Trophoblast cell (in vitro differentiated cells and primary cell): ENCODE results near the gene SH3BP5.

Experiments used
- DNase-seq, 2 donors: peaks; one replicate each; pipeline ENCODE4 v3.0.0-alpha.2; 2016
- H2AFZ ChIP-seq: 2 replicates; pipeline ENCODE4 v1.6.1; 2013; ENCODE audit warnings: low read length, moderate library complexity, mild to moderate bottlenecking; ENCODE audit not compliant: insufficient read depth, poor library complexity
- H2AK5ac ChIP-seq: 2 replicates; pipeline ENCODE4 v1.6.1; 2013; ENCODE audit warnings: mild to moderate bottlenecking, low read length
- H2BK120ac ChIP-seq: 2 replicates; pipeline ENCODE4 v1.6.1; 2013; ENCODE audit warnings: low read length, mild to moderate bottlenecking, moderate library complexity; ENCODE audit not compliant: insufficient read depth, poor library complexity
- H2BK12ac ChIP-seq: 2 replicates; pipeline ENCODE4 v1.6.1; 2013; ENCODE audit warnings: mild to moderate bottlenecking, low read length, moderate library complexity
- H2BK5ac ChIP-seq: 2 replicates; pipeline ENCODE4 v1.6.1; 2013; ENCODE audit warnings: low read length, low read depth, moderate library complexity, mild to moderate bottlenecking; ENCODE audit not compliant: poor library complexity
- H3K14ac ChIP-seq: 2 replicates; pipeline ENCODE4 v1.6.1; 2013; ENCODE audit warnings: mild to moderate bottlenecking, low read length
- H3K18ac ChIP-seq: 2 replicates; pipeline ENCODE4 v1.6.1; 2013; ENCODE audit warnings: mild to moderate bottlenecking, low read length
- H3K23ac ChIP-seq: 2 replicates; pipeline ENCODE4 v1.6.1; 2013; ENCODE audit warnings: low read length
- H3K27ac ChIP-seq: 2 replicates; pipeline ENCODE4 v1.5.1; 2013; ENCODE audit warnings: low read depth, mild to moderate bottlenecking, inconsistent platforms, low read length, moderate library complexity
- H3K27me3 ChIP-seq: 2 replicates; pipeline ENCODE4 v1.6.1; 2013; ENCODE audit warnings: inconsistent platforms, mild to moderate bottlenecking, low read length, moderate library complexity; ENCODE audit not compliant: insufficient read depth
- H3K36me3 ChIP-seq, 2 experiments: 1 replicate in 1 of 2; 2 replicates in 1 of 2; pipeline ENCODE4 v1.6.1; 2013; ENCODE audit warnings: low read length in 2 of 2, mild to moderate bottlenecking in 2 of 2, moderate library complexity in 1 of 2; ENCODE audit not compliant: insufficient read depth in 2 of 2, control insufficient read depth in 1 of 2
- H3K4ac ChIP-seq: 2 replicates; pipeline ENCODE4 v1.6.1; 2013; ENCODE audit warnings: low read depth, mild to moderate bottlenecking, low read length, moderate library complexity
- H3K4me1 ChIP-seq, 2 experiments: 1 replicate in 1 of 2; 2 replicates in 1 of 2; pipeline ENCODE4 v1.6.1; 2013; ENCODE audit warnings: low read length in 2 of 2, mild to moderate bottlenecking in 2 of 2, moderate library complexity in 1 of 2; ENCODE audit not compliant: insufficient read depth in 2 of 2, control insufficient read depth in 1 of 2
- H3K4me2 ChIP-seq: 2 replicates; pipeline ENCODE4 v1.6.1; 2013; ENCODE audit warnings: inconsistent platforms, mild to moderate bottlenecking, low read length, moderate library complexity
- H3K4me3 ChIP-seq: 2 replicates; pipeline ENCODE4 v1.5.1; 2013; ENCODE audit warnings: mild to moderate bottlenecking, low read depth, low read length, inconsistent platforms
- H3K79me1 ChIP-seq: one replicate; pipeline ENCODE4 v1.6.1; 2013; ENCODE audit warnings: low read length
- H3K79me2 ChIP-seq: 2 replicates; pipeline ENCODE4 v1.6.1; 2013; ENCODE audit warnings: low read length, mild to moderate bottlenecking; ENCODE audit not compliant: control insufficient read depth, insufficient read depth, poor library complexity
- H3K9ac ChIP-seq: 2 replicates; pipeline ENCODE4 v1.6.1; 2013; ENCODE audit warnings: mild to moderate bottlenecking, low read length
- H3K9me3 ChIP-seq: 2 replicates; pipeline ENCODE4 v1.6.1; 2013; ENCODE audit warnings: low read depth, mild to moderate bottlenecking, control low read depth, inconsistent platforms, low read length; ENCODE audit not compliant: insufficient read depth
- H4K12ac ChIP-seq: 2 replicates; pipeline ENCODE4 v1.6.1; 2013; ENCODE audit warnings: low read depth, mild to moderate bottlenecking, low read length, moderate library complexity
- H4K8ac ChIP-seq: 2 replicates; pipeline ENCODE4 v1.6.1; 2013; ENCODE audit warnings: low read depth, mild to moderate bottlenecking, low read length, moderate library complexity
- H4K91ac ChIP-seq: one replicate; pipeline ENCODE4 v1.6.1; 2013; ENCODE audit warnings: low read depth, mild to moderate bottlenecking, low read length, moderate library complexity
- WGBS: extraction: QIAGEN DNeasy Blood & Tissue Kit; methylation state at CpG from one replicate; pipeline ENCODE4 v1.1.7; 2013; ENCODE audit warnings: missing lambda C conversion rate; ENCODE audit not compliant: insufficient read length, insufficient coverage; ENCODE audit errors: extremely low coverage; 5-methylcytosine and 5-hydroxymethylcytosine counted together

SH3BP5 gene

GRCh38 chr3:15218689-15219088 lies 113.7 kb downstream of the SH3BP5 start:
- Histone ChIP-seq H4K91ac (no peak overlapping the region), H3K4ac (no peak overlapping the region), H3K18ac (no peak overlapping the region), H3K4me2 (no peak overlapping the region), H3K79me1 (no peaks in the 10 kb centered on the region), H2BK120ac (no peak overlapping the region), H3K9ac (no peak overlapping the region), H2BK12ac (no peak overlapping the region), H3K14ac (no peak overlapping the region), H2BK5ac (no peak overlapping the region), H3K4me3 (no peak overlapping the region), H3K4me1 (no peaks in the 10 kb centered on the region), H3K9me3 (no peaks in the 10 kb centered on the region), H3K36me3 (peaks cover 14 to 30% of the 10 kb centered on the region in 2 experiments), H4K8ac (no peak overlapping the region), H3K79me2 (no peaks in the 10 kb centered on the region), H2AFZ (no peak overlapping the region), H3K27me3 (no peaks in the 10 kb centered on the region), H3K23ac (no peak overlapping the region), H4K12ac (no peak overlapping the region), H3K27ac (no peak overlapping the region), H2AK5ac (no peak overlapping the region)
- no peak for DNase-seq

- Histone ChIP-seq H3K4me1 (no peaks in the 10 kb centered on the region), H2AK5ac (no peak overlapping the region), H3K14ac (no peak overlapping the region), H2AFZ (no peak overlapping the region), H3K27ac (no peak overlapping the region), H2BK5ac (no peak overlapping the region), H4K8ac (no peak overlapping the region), H3K4me3 (no peak overlapping the region), H3K9me3 (no peaks in the 10 kb centered on the region), H2BK12ac (no peak overlapping the region), H2BK120ac (no peak overlapping the region), H3K18ac (no peak overlapping the region), H3K4me2 (no peak overlapping the region), H3K79me1 (no peaks in the 10 kb centered on the region), H4K12ac (no peak overlapping the region), H3K9ac (no peak overlapping the region), H3K23ac (no peak overlapping the region), H3K27me3 (no peaks in the 10 kb centered on the region), H3K4ac (no peak overlapping the region), H3K79me2 (no peaks in the 10 kb centered on the region), H3K36me3 (peaks cover 14 to 30% of the 10 kb centered on the region in 2 experiments), H4K91ac (no peak overlapping the region)
- DNase-seq = no peak
- WGBS = no CpG with 5 or more reads among the region's 2 CpGs
Observed at GRCh38 chr3:15217841-15218267, 114.5 kb downstream of the SH3BP5 start.

- no peak for DNase-seq
- Histone ChIP-seq H2AK5ac (no peak overlapping the region), H4K91ac (no peak overlapping the region), H3K79me2 (no peaks in the 10 kb centered on the region), H3K23ac (no peak overlapping the region), H3K14ac (no peak overlapping the region), H3K79me1 (no peaks in the 10 kb centered on the region), H3K4me1 (no peaks in the 10 kb centered on the region), H2BK12ac (no peak overlapping the region), H3K9me3 (no peaks in the 10 kb centered on the region), H3K4me2 (no peak overlapping the region), H3K27ac (no peak overlapping the region), H2BK120ac (no peak overlapping the region), H3K27me3 (no peaks in the 10 kb centered on the region), H3K4me3 (no peak overlapping the region), H3K36me3 (peaks cover 14 to 29% of the 10 kb centered on the region in 2 experiments), H4K12ac (no peak overlapping the region), H3K4ac (no peak overlapping the region), H2BK5ac (no peak overlapping the region), H3K9ac (no peak overlapping the region), H4K8ac (no peak overlapping the region), H3K18ac (no peak overlapping the region), H2AFZ (no peak overlapping the region)
- no CpG with 5 or more reads among the region's 4 CpGs for WGBS
Observed at GRCh38 chr3:15217011-15217671, 115.2 kb downstream of the SH3BP5 start.

DNA sequence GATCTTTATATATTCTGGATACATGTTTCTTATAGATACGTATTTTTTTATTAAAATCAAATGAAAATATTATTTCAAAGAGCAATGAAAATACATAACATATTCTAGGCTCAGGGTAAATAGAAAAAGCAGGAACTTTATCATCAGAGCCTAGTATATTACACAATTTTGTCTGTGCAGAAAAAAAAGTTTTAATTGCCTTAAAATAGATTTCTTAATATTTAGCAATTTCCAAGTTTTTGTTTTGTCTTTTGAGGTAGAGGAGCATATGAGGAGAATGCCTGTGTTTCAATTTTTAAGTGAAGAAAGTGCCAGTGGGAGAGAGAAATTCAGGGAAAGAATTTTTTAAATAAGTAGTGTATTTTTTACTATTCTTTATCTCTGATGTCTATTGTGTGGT lies 115.9 kb downstream of the SH3BP5 start:
- H2BK12ac ChIP-seq = no peak overlapping the region
- H4K12ac ChIP-seq = no peak overlapping the region

More for the DNA sequence above, 115.9 kb downstream of the SH3BP5 start:
- Histone ChIP-seq H3K18ac (no peak overlapping the region), H2AK5ac (no peak overlapping the region), H2BK120ac (no peak overlapping the region), H3K4ac (no peak overlapping the region), H3K23ac (no peak overlapping the region), H3K9me3 (no peaks in the 10 kb centered on the region), H3K79me1 (no peaks in the 10 kb centered on the region), H3K36me3 (peaks cover 13 to 24% of the 10 kb centered on the region in 2 experiments), H3K4me2 (no peak overlapping the region), H4K8ac (no peak overlapping the region), H3K4me3 (no peak overlapping the region), H3K9ac (no peak overlapping the region), H3K14ac (no peak overlapping the region), H3K79me2 (no peaks in the 10 kb centered on the region), H2AFZ (no peak overlapping the region), H3K27ac (no peak overlapping the region), H3K4me1 (no peaks in the 10 kb centered on the region), H3K27me3 (no peaks in the 10 kb centered on the region), H2BK5ac (no peak overlapping the region), H4K91ac (no peak overlapping the region)
- DNase-seq = no peak
- no CpG with 5 or more reads among the region's 1 CpG for WGBS
